IMR-90 (cell line): ENCODE measurements around the gene FAM151B. TPM values are rescaled to one million over a fixed set of nuclear protein-coding genes. Genes with fewer than 3 reads are reported as not detected.

ENCODE experiments used
- ATAC-seq: fragments of 200-7000 bp; cut with Tn5 transposase; 2 replicates; pipeline ENCODE4 v1.9.1; 2020; ENCODE audit warnings: low read depth, mild to moderate bottlenecking, moderate library complexity
- BruUV-seq: library from RNA; stranded (reverse); fragments of 400-500 nt; replicated peaks from 2 replicates; lab custom pipeline; 2021; lab: Mats Ljungman, UMichigan
- CTCF ChIA-PET: fragments of 300-600 bp; formaldehyde crosslinking; extraction: SDS; loops from one replicate; lab custom pipeline; 2021; ENCODE audit warnings: antibody characterized with exemption; lab: Yijun Ruan, JAX
- POLR2A ChIA-PET: fragments of 300-600 bp; sonication (Branson Sonifier 250); formaldehyde crosslinking; loops from one replicate; lab custom pipeline; 2022; ENCODE audit warnings: antibody characterized with exemption; ENCODE audit not compliant: unreplicated experiment; lab: Charles Lee
- DNase-seq: peaks from one replicate; pipeline ENCODE4 v3.0.0; 2013
- H2AFZ ChIP-seq: replicated peaks from 2 replicates; pipeline ENCODE3; 2013; ENCODE audit warnings: low read length, mild to moderate bottlenecking; ENCODE audit not compliant: poor library complexity
- H2AK5ac ChIP-seq: 2 replicates; pipeline ENCODE4 v1.6.1; 2013; ENCODE audit warnings: low read depth, low read length, inconsistent platforms
- H2AK9ac ChIP-seq: replicated peaks from 2 replicates; pipeline ENCODE3; 2013; ENCODE audit warnings: mild to moderate bottlenecking, low read depth, low read length, moderate library complexity; ENCODE audit not compliant: poor library complexity
- H2BK120ac ChIP-seq: 2 replicates; pipeline ENCODE4 v1.6.1; 2013; ENCODE audit warnings: low read depth, low read length, inconsistent platforms
- H2BK15ac ChIP-seq: 3 replicates; pipeline ENCODE4 v1.6.1; 2013; ENCODE audit warnings: low read depth, low read length, inconsistent platforms
- H2BK20ac ChIP-seq: 2 replicates; pipeline ENCODE4 v1.6.1; 2013; ENCODE audit warnings: low read depth, mild to moderate bottlenecking, inconsistent platforms, low read length, moderate library complexity
- H2BK5ac ChIP-seq: 2 replicates; pipeline ENCODE4 v1.6.1; 2013; ENCODE audit warnings: mild to moderate bottlenecking, low read depth, low read length, inconsistent platforms; ENCODE audit not compliant: poor library complexity, severe bottlenecking
- H3K14ac ChIP-seq: replicated peaks from 2 replicates; pipeline ENCODE4 v1.6.1; 2013; ENCODE audit warnings: low read depth, low read length, inconsistent platforms
- H3K18ac ChIP-seq: 2 replicates; pipeline ENCODE4 v1.6.1; 2013; ENCODE audit warnings: low read depth, low read length, control low read depth
- H3K23ac ChIP-seq: 2 replicates; pipeline ENCODE4 v1.6.1; 2013; ENCODE audit warnings: low read depth, low read length, inconsistent platforms
- H3K27ac ChIP-seq: 2 replicates; pipeline ENCODE4 v1.5.1; 2013; ENCODE audit warnings: mild to moderate bottlenecking, control low read depth, low read length; ENCODE audit not compliant: insufficient read depth
- H3K27me3 ChIP-seq: 2 replicates; pipeline ENCODE4 v1.6.1; 2013; ENCODE audit warnings: low read length; ENCODE audit not compliant: control insufficient read depth, insufficient read depth
- H3K36me3 ChIP-seq: 2 replicates; pipeline ENCODE4 v1.6.1; 2013; ENCODE audit warnings: low read length, mixed read lengths; ENCODE audit not compliant: control insufficient read depth, insufficient read depth
- H3K4ac ChIP-seq: 2 replicates; pipeline ENCODE4 v1.6.1; 2013; ENCODE audit warnings: low read depth, low read length, inconsistent platforms
- H3K4me1 ChIP-seq: 2 replicates; pipeline ENCODE4 v1.6.1; 2013; ENCODE audit warnings: low read length, mixed read lengths; ENCODE audit not compliant: control insufficient read depth, insufficient read depth
- H3K4me2 ChIP-seq: 2 replicates; pipeline ENCODE4 v1.6.1; 2013; ENCODE audit warnings: low read depth, mild to moderate bottlenecking, control low read depth, low read length, moderate library complexity
- H3K4me3 ChIP-seq: 2 replicates; pipeline ENCODE4 v1.5.1; 2013; ENCODE audit warnings: low read depth, mild to moderate bottlenecking, control low read depth, low read length, moderate library complexity; ENCODE audit not compliant: insufficient read depth
- H3K56ac ChIP-seq: 2 replicates; pipeline ENCODE4 v1.6.1; 2013; ENCODE audit warnings: low read length, inconsistent platforms; ENCODE audit not compliant: insufficient read depth; ENCODE audit errors: extremely low read depth
- H3K79me1 ChIP-seq, 2 experiments: 2 replicates each; pipeline ENCODE4 v1.6.1; 2013; ENCODE audit warnings: low read length in 2 of 2, inconsistent platforms in 1 of 2, low read depth in 1 of 2
- H3K9ac ChIP-seq: 2 replicates; pipeline ENCODE4 v1.6.1; 2013; ENCODE audit warnings: low read depth, low read length, control low read depth
- H3K9me1 ChIP-seq: 2 replicates; pipeline ENCODE4 v1.6.1; 2013; ENCODE audit warnings: low read length, inconsistent platforms; ENCODE audit not compliant: insufficient read depth
- H3K9me3 ChIP-seq: 2 replicates; pipeline ENCODE4 v1.6.1; 2013; ENCODE audit warnings: low read length; ENCODE audit not compliant: control insufficient read depth, insufficient read depth
- H4K20me1 ChIP-seq: 2 replicates; pipeline ENCODE4 v1.6.1; 2013; ENCODE audit warnings: low read length, inconsistent platforms; ENCODE audit not compliant: insufficient read depth
- H4K5ac ChIP-seq: 2 replicates; pipeline ENCODE4 v1.6.1; 2013; ENCODE audit warnings: mild to moderate bottlenecking, low read depth, low read length, control low read depth
- H4K8ac ChIP-seq, 2 experiments: 2 replicates each; pipeline ENCODE4 v1.6.1; 2013; ENCODE audit warnings: low read depth in 2 of 2, low read length in 2 of 2, control low read depth in 1 of 2, inconsistent platforms in 1 of 2
- H4K91ac ChIP-seq: 2 replicates; pipeline ENCODE4 v1.6.1; 2013; ENCODE audit warnings: low read depth, low read length, inconsistent platforms; ENCODE audit not compliant: insufficient read depth
- BHLHE40 ChIP-seq: fragments of 150-350 bp; IDR thresholded peaks from 2 replicates; pipeline ENCODE4 v1.6.1; 2016; ENCODE audit warnings: mild to moderate bottlenecking, low read depth, low read length
- CTCF ChIP-seq: conservative IDR thresholded peaks from 2 replicates; pipeline ENCODE4 v1.5.1; 2012; ENCODE audit warnings: mild to moderate bottlenecking, low read depth, low read length, improper control_type of control experiment
- ELK1 ChIP-seq: fragments of 150-350 bp; IDR thresholded peaks from 2 replicates; pipeline ENCODE4 v1.6.1; 2016; ENCODE audit warnings: low read depth, mild to moderate bottlenecking, low read length, moderate library complexity, borderline replicate concordance
- FOS ChIP-seq: fragments of 150-350 bp; IDR thresholded peaks from 2 replicates; pipeline ENCODE4 v1.6.1; 2016; ENCODE audit warnings: low read depth, low read length
- MAZ ChIP-seq: IDR thresholded peaks from 2 replicates; pipeline ENCODE4 v1.6.1; 2012; ENCODE audit warnings: low read depth, mild to moderate bottlenecking, low read length, improper control_type of control experiment, moderate library complexity, borderline replicate concordance
- NFE2L2 ChIP-seq: fragments of 150-350 bp; IDR thresholded peaks from 2 replicates; pipeline ENCODE4 v1.6.1; 2016; ENCODE audit warnings: low read depth, mild to moderate bottlenecking, low read length
- RAD21 ChIP-seq: IDR thresholded peaks from 2 replicates; pipeline ENCODE4 v1.6.1; 2012; ENCODE audit warnings: low read length, improper control_type of control experiment
- RCOR1 ChIP-seq: IDR thresholded peaks from 2 replicates; pipeline ENCODE4 v1.6.1; 2012; ENCODE audit warnings: mild to moderate bottlenecking, low read length, improper control_type of control experiment; ENCODE audit not compliant: insufficient replicate concordance
- RFX5 ChIP-seq: IDR thresholded peaks from 2 replicates; pipeline ENCODE4 v1.8.0; 2012; ENCODE audit warnings: low read depth, mild to moderate bottlenecking, low read length, moderate library complexity
- SMC3 ChIP-seq: fragments of 150-350 bp; IDR thresholded peaks from 2 replicates; pipeline ENCODE4 v1.6.1; 2016; ENCODE audit warnings: low read depth, mild to moderate bottlenecking, antibody characterized with exemption, low read length, moderate library complexity
- WGBS, 2 experiments: methylation state at CpG; one replicate each; pipeline versions ENCODE4 v1.1.5 to v1.1.7; 2013; ENCODE audit warnings: missing lambda C conversion rate in 2 of 2; ENCODE audit not compliant: insufficient read length in 1 of 2; ENCODE audit errors: extremely low coverage in 2 of 2; 5-methylcytosine and 5-hydroxymethylcytosine counted together
- dilution Hi-C: fragments of 300-500 bp; cut with HindIII; formaldehyde crosslinking; loops from one replicate; pipeline ENCODE4 v1.14.3; 2018; ENCODE audit warnings: low sequenced_read_pairs; ENCODE audit not compliant: unreplicated experiment
- in situ Hi-C: fragments of 300-500 bp; cut with MboI; formaldehyde crosslinking; loops from 3 replicates; pipeline ENCODE4 v1.14.3; 2019; ENCODE audit warnings: low sequenced_read_pairs, inconsistent platforms, mixed read lengths
- intact Hi-C: fragments of 100-400 bp; cut with micrococcal nuclease; formaldehyde crosslinking; loops from 2 replicates; pipeline ENCODE4 v1.10.0; 2022
- polyA plus RNA-seq, 3 experiments: library from polyadenylated mRNA; depleted of rRNA; stranded (reverse); fragments of >200 nt; gene quantifications; 2 replicates each; pipeline ENCODE4 v1.2.3, GENCODE V29; 2012; ENCODE audit warnings: low replicate concordance in 1 of 3
- total RNA-seq: library from RNA; depleted of rRNA; stranded (reverse); fragments of >200 nt; gene quantifications from 2 replicates; pipeline ENCODE4 v1.2.3, GENCODE V29; 2012

The FAM151B gene
- total and polyA plus RNA-seq, 2 of the 4 experiments (the other 2 are of a cell fraction): 1.0 to 2.9 TPM

GRCh38 chr5:80559244-80559643 lies 71.3 kb downstream of the FAM151B start:
- Histone ChIP-seq H2BK120ac (no peak overlapping the region), H3K79me1 (no peaks in the 10 kb centered on the region), H2BK5ac (no peak overlapping the region), H3K18ac (no peak overlapping the region), H2BK15ac (no peak overlapping the region), H3K9ac (no peak overlapping the region), H3K36me3 (no peaks in the 10 kb centered on the region), H4K5ac (no peak overlapping the region), H2AK5ac (no peak overlapping the region), H3K27me3 (peaks cover 30% of the 10 kb centered on the region), H2BK20ac (no peak overlapping the region), H4K8ac (no peak overlapping the region), H3K56ac (no peak overlapping the region), H3K9me1 (no peaks in the 10 kb centered on the region), H3K4me3 (no peak overlapping the region), H4K20me1 (no peaks in the 10 kb centered on the region), H3K4me1 (no peaks in the 10 kb centered on the region), H3K27ac (no peak overlapping the region), H3K23ac (no peak overlapping the region), H4K91ac (no peak overlapping the region), H3K9me3 (no peaks in the 10 kb centered on the region), H2AFZ (no peak overlapping the region), H3K14ac (no peak overlapping the region), H3K4me2 (no peak overlapping the region), H3K4ac (no peak overlapping the region), H2AK9ac (no peak overlapping the region)
- ChIA-PET POLR2A (no interaction called here), CTCF (no interaction called here)
- in situ Hi-C loops: no loop called here
- no TSS peak for BruUV-seq
- ATAC-seq: no peak
- no peak for DNase-seq
- dilution Hi-C loops: no loop called here
- intact Hi-C loops: no loop called here
- TF ChIP-seq RCOR1: no peak
- TF ChIP-seq MAZ: no peak
- no peak for TF ChIP-seq FOS
- no peak for TF ChIP-seq SMC3
- TF ChIP-seq BHLHE40: no peak
- no peak for TF ChIP-seq RFX5
- no peak for TF ChIP-seq NFE2L2
- TF ChIP-seq ELK1: no peak
- TF ChIP-seq RAD21: no peak
- no peak for TF ChIP-seq CTCF
- no CpG with 5 or more reads among the region's 4 CpGs for WGBS, 2 experiments
